OCI-M1 (cell line): Measurements from ENCODE around the gene CCDC192.
A peak's percentile ranks its signal among the peaks of the same experiment; 100 is the strongest.

Source experiments
- DNase-seq: peaks from one replicate; lab custom pipeline; 2025; lab: John Stamatoyannopoulos, UW

CCDC192 gene

GRCh38 chr5:127884416-127884815, 181.2 kb downstream of the CCDC192 start:
- no peak for DNase-seq

DNA sequence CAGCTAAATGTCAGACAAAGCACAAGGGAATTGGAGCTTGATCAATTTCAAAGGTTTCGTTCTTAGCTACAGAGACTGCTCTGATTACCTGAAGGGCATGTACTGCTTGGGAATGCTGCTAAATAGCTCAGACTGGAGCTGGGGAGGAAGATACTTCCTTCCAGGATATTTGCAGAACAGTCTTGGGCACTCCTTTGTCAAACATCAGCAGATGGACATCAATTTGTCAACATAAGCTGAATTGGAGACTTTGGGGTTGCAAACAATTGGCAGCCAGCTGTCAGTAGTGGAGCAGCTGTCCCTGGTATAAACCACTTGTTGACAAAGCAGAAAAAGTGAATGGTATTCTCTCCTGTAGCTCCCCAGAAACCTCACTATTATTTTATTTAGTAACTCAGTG, 182.0 kb downstream of the CCDC192 start:
- no peak for DNase-seq

- no peak for DNase-seq
These were observed 182.9 kb downstream of the CCDC192 start for GRCh38 chr5:127886081-127886480.

DNA sequence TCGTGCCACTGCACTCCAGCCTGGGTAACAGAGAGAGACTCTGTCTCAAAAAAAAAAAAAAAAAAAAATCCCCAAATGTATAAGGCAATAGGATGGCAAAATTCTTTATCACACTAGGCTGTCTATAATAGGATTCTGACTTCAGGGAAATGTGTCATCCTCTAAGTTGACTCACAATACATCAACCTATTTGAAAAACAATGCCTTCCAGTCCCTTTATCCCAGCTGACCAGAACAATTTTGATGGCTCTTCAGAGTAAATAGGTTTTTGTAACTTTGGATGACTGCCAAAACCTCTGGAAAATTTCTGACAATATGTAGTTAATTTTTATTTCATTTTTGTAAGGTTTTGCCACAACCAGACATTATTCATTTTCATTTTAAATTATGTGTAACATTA, 184.1 kb downstream of the CCDC192 start:
- DNase-seq: no peak

DNA sequence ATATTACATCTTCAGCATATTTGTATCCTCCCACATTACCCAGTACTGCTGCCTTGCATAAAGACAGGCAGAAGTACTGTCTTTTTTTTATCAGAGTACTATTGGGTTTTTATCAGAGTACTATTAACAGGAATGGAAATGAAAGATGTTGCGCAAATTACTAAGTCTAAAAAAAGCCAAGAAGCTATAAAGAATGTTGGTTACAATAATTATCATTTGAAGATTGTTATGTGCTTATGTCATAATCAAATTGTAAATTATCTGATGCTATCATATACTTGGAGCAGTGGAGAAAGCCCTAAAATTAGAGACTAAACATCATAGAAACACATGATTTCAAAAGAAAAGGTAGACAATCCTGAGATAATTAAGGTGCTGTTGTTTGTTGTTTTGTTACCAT, 188.8 kb downstream of the CCDC192 start:
- DNase-seq: no peak

- DNase-seq: no peak
These were observed 189.4 kb downstream of the CCDC192 start for GRCh38 chr5:127892467-127893207.

DNA sequence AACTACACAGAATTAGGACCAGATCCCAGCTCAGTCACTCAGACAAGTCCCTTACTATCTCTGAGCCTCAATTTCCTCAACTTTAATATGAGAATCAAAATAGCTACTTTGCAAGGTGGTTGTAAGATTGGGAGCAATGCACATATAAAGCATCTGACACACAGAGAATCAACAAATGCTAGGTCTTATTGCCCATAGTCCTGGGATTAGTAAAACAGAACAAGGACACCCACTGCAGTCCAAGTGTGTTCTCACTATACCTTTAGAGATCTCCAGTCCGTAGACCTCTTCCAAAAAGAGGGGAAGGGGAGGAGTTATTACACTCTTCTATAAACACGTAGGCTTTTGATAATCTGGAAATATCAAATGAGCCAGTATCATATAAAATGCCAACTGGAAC, 190.0 kb downstream of the CCDC192 start:
- no peak for DNase-seq

- DNase-seq: no peak
These were observed 191.3 kb downstream of the CCDC192 start for GRCh38 chr5:127894461-127894860.

DNA sequence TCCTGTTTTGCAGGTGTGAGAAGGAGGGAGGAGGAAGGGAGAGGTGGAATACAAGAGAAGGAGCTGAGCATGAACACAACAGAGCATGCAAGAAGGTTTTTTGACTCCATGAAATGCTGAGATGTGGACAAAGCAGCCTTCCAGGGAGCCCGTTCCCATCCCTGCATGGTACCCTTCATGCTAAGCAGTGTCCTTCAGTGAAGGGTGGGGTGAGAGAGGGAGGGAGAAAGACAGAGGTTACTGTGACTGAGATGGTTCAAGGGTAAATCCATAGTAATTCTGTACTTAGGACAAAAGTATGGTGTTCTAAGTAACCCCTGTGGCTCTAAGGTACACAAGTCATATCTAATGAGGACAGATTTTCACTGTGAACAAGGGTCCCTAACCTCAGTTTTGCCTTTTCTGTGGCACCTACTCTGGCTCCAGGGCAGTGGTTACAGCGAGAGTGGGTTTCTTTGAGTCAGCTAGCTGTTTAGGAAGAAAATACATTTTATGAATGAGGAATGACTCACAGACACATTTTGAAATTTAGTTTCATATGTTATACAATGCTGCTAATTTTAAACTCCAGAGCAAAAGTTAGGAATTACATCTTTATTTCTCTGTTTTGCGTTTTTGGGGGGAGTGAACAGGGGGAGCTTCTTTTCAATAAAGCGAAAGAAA, 195.5 kb downstream of the CCDC192 start:
- DNase-seq: no peak

- DNase-seq: no peak
These were observed 196.0 kb downstream of the CCDC192 start for GRCh38 chr5:127899214-127899610.

GRCh38 chr5:127906562-127907204, 203.5 kb downstream of the CCDC192 start:
- DNase-seq: no peak

GRCh38 chr5:127907907-127908306, 204.7 kb downstream of the CCDC192 start:
- DNase-seq: no peak

GRCh38 chr5:127909066-127909465, 205.9 kb downstream of the CCDC192 start:
- peak; percentile 12 for DNase-seq

GRCh38 chr5:127909821-127910220, 206.6 kb downstream of the CCDC192 start:
- DNase-seq: no peak

- no peak for DNase-seq
These were observed 207.2 kb downstream of the CCDC192 start for GRCh38 chr5:127910307-127910956.

- DNase-seq: no peak
These were observed 208.4 kb downstream of the CCDC192 start for GRCh38 chr5:127911619-127912018.

GRCh38 chr5:127912411-127912810, 209.2 kb downstream of the CCDC192 start:
- DNase-seq: no peak

- no peak for DNase-seq
These were observed 213.8 kb downstream of the CCDC192 start for GRCh38 chr5:127916885-127917573.

DNA sequence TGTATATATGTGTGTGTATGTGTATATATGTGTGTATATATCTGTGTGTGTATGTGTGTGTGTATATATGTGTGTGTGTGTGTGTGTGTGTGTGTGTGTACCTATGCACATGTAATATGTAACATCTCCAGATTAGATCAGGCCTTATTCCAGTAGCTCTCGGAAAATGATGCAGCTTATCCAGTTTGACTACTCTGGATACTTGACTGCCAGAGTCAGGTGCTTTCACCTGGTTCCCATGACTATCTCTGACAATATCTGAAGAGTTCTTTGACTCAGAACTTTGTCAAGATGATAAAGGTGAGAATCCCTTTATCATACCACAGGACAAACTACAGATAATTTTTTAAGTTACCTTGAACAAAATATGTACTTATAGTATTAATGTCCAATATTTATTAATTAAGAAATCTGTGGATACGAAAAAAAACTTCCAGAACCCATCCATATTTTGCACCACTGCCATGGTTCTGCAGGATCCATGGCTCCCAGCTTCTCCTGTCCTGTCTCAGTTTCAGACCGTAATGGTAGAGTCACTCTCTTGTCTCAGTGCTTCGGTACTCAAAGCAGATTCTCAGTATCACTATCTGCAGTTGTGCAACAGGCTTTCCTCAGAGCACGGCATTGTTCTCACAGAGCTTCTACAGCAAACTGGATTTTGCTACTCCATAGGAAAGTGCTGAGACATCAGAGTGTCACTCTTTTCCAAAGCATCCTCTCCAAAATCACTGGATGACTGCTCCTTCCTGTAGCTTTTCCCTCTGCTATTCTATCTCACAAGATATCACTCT, 216.0 kb downstream of the CCDC192 start:
- DNase-seq: no peak

GRCh38 chr5:127919818-127920217, 216.6 kb downstream of the CCDC192 start:
- no peak for DNase-seq

- no peak for DNase-seq
These were observed 217.7 kb downstream of the CCDC192 start for GRCh38 chr5:127920936-127921335.
